ENCODE measurements around the gene GALNT1.

Gene GALNT1

DNA sequence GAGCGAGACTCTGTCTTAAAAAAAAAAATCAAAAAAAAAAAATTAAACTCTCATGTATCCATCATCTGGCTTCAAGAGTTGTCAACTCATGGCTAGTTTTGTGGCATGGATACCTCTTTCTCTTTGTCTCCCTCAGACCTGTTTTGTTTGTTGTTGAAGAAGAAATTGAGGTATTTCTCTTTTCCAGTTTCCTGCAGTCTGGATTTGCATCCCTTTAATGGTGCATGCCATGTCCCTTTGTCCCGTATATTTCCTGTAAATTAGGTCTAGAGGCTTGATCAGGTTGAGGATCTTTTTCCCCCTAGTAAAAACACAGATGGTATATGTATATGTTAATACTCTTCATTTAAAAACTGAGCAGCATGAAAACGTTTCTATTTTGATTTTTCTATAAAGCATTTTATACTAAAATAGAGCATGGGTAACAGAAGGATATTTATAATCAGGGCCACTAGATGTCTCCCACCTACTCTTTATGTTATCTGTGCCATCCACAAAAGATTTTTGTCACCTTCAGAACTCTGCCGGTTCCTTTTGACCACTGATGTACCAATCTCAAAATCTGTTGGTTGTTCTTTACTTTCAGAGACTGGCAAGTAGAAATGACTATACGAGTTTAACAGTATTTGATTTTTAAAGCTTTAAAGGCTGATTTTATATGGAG is 80.1 kb downstream of the GALNT1 start:
- 80 to 81% methylated on average over 4 of the region's 5 CpGs for WGBS, 2 experiments
- Histone ChIP-seq H3K4me3 (ENCODE audit: insufficient read depth, low read depth, low read length) (no peak overlapping the region), H3K27ac (ENCODE audit: insufficient read depth, low read depth, low read length, poor library complexity, severe bottlenecking) (no peak overlapping the region), H3K27me3 (ENCODE audit: control insufficient read depth, insufficient read depth, low read length, poor library complexity, severe bottlenecking) (no peaks in the 10 kb centered on the region), H3K9me3 (ENCODE audit: control insufficient read depth, low read length) (no peaks in the 10 kb centered on the region), H3K36me3 (ENCODE audit: control insufficient read depth, insufficient read depth, low read length) (peaks cover 5% of the 10 kb centered on the region), H3K4me1 (ENCODE audit: control insufficient read depth, insufficient read depth, low read length) (no peaks in the 10 kb centered on the region)

- Histone ChIP-seq H3K4me3 (ENCODE audit: insufficient read depth, low read depth, low read length) (no peak overlapping the region), H3K27ac (ENCODE audit: insufficient read depth, low read depth, low read length, poor library complexity, severe bottlenecking) (no peak overlapping the region), H3K9me3 (ENCODE audit: control insufficient read depth, low read length) (no peaks in the 10 kb centered on the region), H3K27me3 (ENCODE audit: control insufficient read depth, insufficient read depth, low read length, poor library complexity, severe bottlenecking) (no peaks in the 10 kb centered on the region), H3K36me3 (ENCODE audit: control insufficient read depth, insufficient read depth, low read length) (peaks cover 5% of the 10 kb centered on the region), H3K4me1 (ENCODE audit: control insufficient read depth, insufficient read depth, low read length) (no peaks in the 10 kb centered on the region)
- 88 to 92% methylated on average over 2 to 3 of the region's 3 CpGs for WGBS, 2 experiments
Measured at GRCh38 chr18:35662293-35663062, 80.9 kb downstream of the GALNT1 start.

DNA sequence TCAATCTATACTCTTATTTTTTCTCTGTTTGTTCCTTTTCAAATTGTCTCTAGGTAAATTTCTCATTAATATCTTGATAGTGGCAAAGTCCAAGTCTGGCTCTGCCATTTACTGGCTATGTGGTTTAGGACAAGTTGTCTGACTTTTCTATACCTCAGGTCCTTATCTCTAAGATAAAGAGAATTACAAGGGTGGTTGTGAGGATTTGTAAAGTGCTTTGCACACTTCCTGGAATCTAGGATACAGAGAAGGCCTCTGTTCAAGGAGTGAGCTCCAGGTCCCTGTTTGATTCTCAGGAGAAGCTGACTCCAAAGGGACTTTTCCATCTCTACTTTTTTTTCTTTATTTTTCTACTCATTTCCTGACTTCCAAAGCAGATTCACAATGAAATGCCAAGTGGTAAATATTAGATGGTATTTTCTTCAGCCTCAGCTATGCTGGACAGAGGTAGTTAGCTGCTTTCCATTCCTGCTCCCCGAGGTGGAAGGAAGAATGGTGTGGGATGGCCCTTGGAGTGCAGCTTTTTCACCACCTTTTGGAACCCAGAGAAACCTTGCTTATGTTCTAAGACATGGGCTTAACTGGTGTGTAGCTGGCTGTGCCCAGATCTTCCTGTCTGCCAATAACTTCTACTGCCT is 90.5 kb downstream of the GALNT1 start:
- Histone ChIP-seq H3K4me1 (ENCODE audit: control insufficient read depth, insufficient read depth, low read length) (no peaks in the 10 kb centered on the region), H3K9me3 (ENCODE audit: control insufficient read depth, low read length) (no peaks in the 10 kb centered on the region), H3K4me3 (ENCODE audit: insufficient read depth, low read depth, low read length) (no peak overlapping the region), H3K27me3 (ENCODE audit: control insufficient read depth, insufficient read depth, low read length, poor library complexity, severe bottlenecking) (no peaks in the 10 kb centered on the region), H3K36me3 (ENCODE audit: control insufficient read depth, insufficient read depth, low read length) (no peaks in the 10 kb centered on the region), H3K27ac (ENCODE audit: insufficient read depth, low read depth, low read length, poor library complexity, severe bottlenecking) (no peak overlapping the region)
- 93 to 100% methylated on average over 1 of the region's 1 CpG for WGBS, 2 experiments

DNA sequence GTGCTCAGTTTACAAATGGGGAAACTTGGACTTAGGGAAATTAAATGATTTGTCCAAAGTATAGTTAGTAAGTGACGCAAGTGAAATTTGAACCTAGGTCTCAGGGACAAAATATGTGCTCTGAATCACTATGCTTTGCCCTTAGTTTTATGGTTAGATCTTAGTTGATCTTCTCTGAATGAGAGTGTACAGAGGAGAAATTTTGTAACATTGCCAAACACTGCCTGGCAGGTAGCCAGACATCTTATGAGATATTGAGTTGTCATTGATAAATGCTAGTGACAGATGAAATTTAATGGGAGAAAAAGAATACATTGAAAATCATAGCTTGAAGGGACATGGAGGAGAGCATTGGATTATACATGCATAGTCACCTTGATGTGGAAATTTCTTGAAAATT is 91.4 kb downstream of the GALNT1 start:
- no peaks in the 10 kb centered on the region for H3K27me3 ChIP-seq (ENCODE audit: control insufficient read depth, insufficient read depth, low read length, poor library complexity, severe bottlenecking)
- no peak overlapping the region for H3K27ac ChIP-seq (ENCODE audit: insufficient read depth, low read depth, low read length, poor library complexity, severe bottlenecking)
- no peaks in the 10 kb centered on the region for H3K36me3 ChIP-seq (ENCODE audit: control insufficient read depth, insufficient read depth, low read length)
- no peaks in the 10 kb centered on the region for H3K4me1 ChIP-seq (ENCODE audit: control insufficient read depth, insufficient read depth, low read length)
- H3K4me3 ChIP-seq (ENCODE audit: insufficient read depth, low read depth, low read length): no peak overlapping the region
- 93 to 99% methylated on average over 1 of the region's 1 CpG for WGBS, 2 experiments
- no peaks in the 10 kb centered on the region for H3K9me3 ChIP-seq (ENCODE audit: control insufficient read depth, low read length)

- Histone ChIP-seq H3K36me3 (ENCODE audit: control insufficient read depth, insufficient read depth, low read length) (no peaks in the 10 kb centered on the region), H3K9me3 (ENCODE audit: control insufficient read depth, low read length) (no peaks in the 10 kb centered on the region), H3K27me3 (ENCODE audit: control insufficient read depth, insufficient read depth, low read length, poor library complexity, severe bottlenecking) (no peaks in the 10 kb centered on the region), H3K4me3 (ENCODE audit: insufficient read depth, low read depth, low read length) (no peak overlapping the region), H3K4me1 (ENCODE audit: control insufficient read depth, insufficient read depth, low read length) (no peaks in the 10 kb centered on the region), H3K27ac (ENCODE audit: insufficient read depth, low read depth, low read length, poor library complexity, severe bottlenecking) (no peak overlapping the region)
- 100% methylated on average over 1 of the region's 1 CpG; no CpG with 5 or more reads in 1 of the 2 experiments for WGBS, 2 experiments
Measured at GRCh38 chr18:35673682-35674081, 92.1 kb downstream of the GALNT1 start.

- no peak overlapping the region for H3K27ac ChIP-seq (ENCODE audit: insufficient read depth, low read depth, low read length, poor library complexity, severe bottlenecking)
- H3K36me3 ChIP-seq (ENCODE audit: control insufficient read depth, insufficient read depth, low read length): no peaks in the 10 kb centered on the region
- no peaks in the 10 kb centered on the region for H3K4me1 ChIP-seq (ENCODE audit: control insufficient read depth, insufficient read depth, low read length)
- no peaks in the 10 kb centered on the region for H3K9me3 ChIP-seq (ENCODE audit: control insufficient read depth, low read length)
- H3K4me3 ChIP-seq (ENCODE audit: insufficient read depth, low read depth, low read length): no peak overlapping the region
- H3K27me3 ChIP-seq (ENCODE audit: control insufficient read depth, insufficient read depth, low read length, poor library complexity, severe bottlenecking): no peaks in the 10 kb centered on the region
Measured at GRCh38 chr18:35680139-35680551, 98.6 kb downstream of the GALNT1 start.

GRCh38 chr18:35682281-35682867 is 100.8 kb downstream of the GALNT1 start:
- Histone ChIP-seq H3K36me3 (ENCODE audit: control insufficient read depth, insufficient read depth, low read length) (no peaks in the 10 kb centered on the region), H3K27me3 (ENCODE audit: control insufficient read depth, insufficient read depth, low read length, poor library complexity, severe bottlenecking) (no peaks in the 10 kb centered on the region), H3K4me3 (ENCODE audit: insufficient read depth, low read depth, low read length) (no peak overlapping the region), H3K4me1 (ENCODE audit: control insufficient read depth, insufficient read depth, low read length) (no peaks in the 10 kb centered on the region), H3K27ac (ENCODE audit: insufficient read depth, low read depth, low read length, poor library complexity, severe bottlenecking) (no peak overlapping the region), H3K9me3 (ENCODE audit: control insufficient read depth, low read length) (no peaks in the 10 kb centered on the region)
- 93 to 100% methylated on average over 1 of the region's 1 CpG for WGBS, 2 experiments

GRCh38 chr18:35683021-35683420 is 101.5 kb downstream of the GALNT1 start:
- Histone ChIP-seq H3K4me1 (ENCODE audit: control insufficient read depth, insufficient read depth, low read length) (no peaks in the 10 kb centered on the region), H3K4me3 (ENCODE audit: insufficient read depth, low read depth, low read length) (no peak overlapping the region), H3K9me3 (ENCODE audit: control insufficient read depth, low read length) (no peaks in the 10 kb centered on the region), H3K36me3 (ENCODE audit: control insufficient read depth, insufficient read depth, low read length) (no peaks in the 10 kb centered on the region), H3K27ac (ENCODE audit: insufficient read depth, low read depth, low read length, poor library complexity, severe bottlenecking) (no peak overlapping the region), H3K27me3 (ENCODE audit: control insufficient read depth, insufficient read depth, low read length, poor library complexity, severe bottlenecking) (no peaks in the 10 kb centered on the region)
- WGBS, 2 experiments: 80% methylated on average over 1 of the region's 1 CpG; no CpG with 5 or more reads in 1 of the 2 experiments

- no peaks in the 10 kb centered on the region for H3K4me1 ChIP-seq (ENCODE audit: control insufficient read depth, insufficient read depth, low read length)
- H3K9me3 ChIP-seq (ENCODE audit: control insufficient read depth, low read length): no peaks in the 10 kb centered on the region
- H3K27me3 ChIP-seq (ENCODE audit: control insufficient read depth, insufficient read depth, low read length, poor library complexity, severe bottlenecking): no peaks in the 10 kb centered on the region
- no peaks in the 10 kb centered on the region for H3K36me3 ChIP-seq (ENCODE audit: control insufficient read depth, insufficient read depth, low read length)
- no peak overlapping the region for H3K27ac ChIP-seq (ENCODE audit: insufficient read depth, low read depth, low read length, poor library complexity, severe bottlenecking)
- no peak overlapping the region for H3K4me3 ChIP-seq (ENCODE audit: insufficient read depth, low read depth, low read length)
- WGBS, 2 experiments: 67% methylated on average over 1 of the region's 1 CpG; no CpG with 5 or more reads in 1 of the 2 experiments
Measured at GRCh38 chr18:35688757-35689156, 107.2 kb downstream of the GALNT1 start.

GRCh38 chr18:35689728-35690127 is 108.2 kb downstream of the GALNT1 start:
- no peaks in the 10 kb centered on the region for H3K4me1 ChIP-seq (ENCODE audit: control insufficient read depth, insufficient read depth, low read length)
- H3K9me3 ChIP-seq (ENCODE audit: control insufficient read depth, low read length): no peaks in the 10 kb centered on the region
- no peak overlapping the region for H3K27ac ChIP-seq (ENCODE audit: insufficient read depth, low read depth, low read length, poor library complexity, severe bottlenecking)
- WGBS, 2 experiments: 95 to 98% methylated on average over 5 of the region's 5 CpGs
- H3K36me3 ChIP-seq (ENCODE audit: control insufficient read depth, insufficient read depth, low read length): no peaks in the 10 kb centered on the region
- H3K4me3 ChIP-seq (ENCODE audit: insufficient read depth, low read depth, low read length): no peak overlapping the region
- H3K27me3 ChIP-seq (ENCODE audit: control insufficient read depth, insufficient read depth, low read length, poor library complexity, severe bottlenecking): no peaks in the 10 kb centered on the region
